Measurements from ENCODE around the gene PLA2G4E.

DNA sequence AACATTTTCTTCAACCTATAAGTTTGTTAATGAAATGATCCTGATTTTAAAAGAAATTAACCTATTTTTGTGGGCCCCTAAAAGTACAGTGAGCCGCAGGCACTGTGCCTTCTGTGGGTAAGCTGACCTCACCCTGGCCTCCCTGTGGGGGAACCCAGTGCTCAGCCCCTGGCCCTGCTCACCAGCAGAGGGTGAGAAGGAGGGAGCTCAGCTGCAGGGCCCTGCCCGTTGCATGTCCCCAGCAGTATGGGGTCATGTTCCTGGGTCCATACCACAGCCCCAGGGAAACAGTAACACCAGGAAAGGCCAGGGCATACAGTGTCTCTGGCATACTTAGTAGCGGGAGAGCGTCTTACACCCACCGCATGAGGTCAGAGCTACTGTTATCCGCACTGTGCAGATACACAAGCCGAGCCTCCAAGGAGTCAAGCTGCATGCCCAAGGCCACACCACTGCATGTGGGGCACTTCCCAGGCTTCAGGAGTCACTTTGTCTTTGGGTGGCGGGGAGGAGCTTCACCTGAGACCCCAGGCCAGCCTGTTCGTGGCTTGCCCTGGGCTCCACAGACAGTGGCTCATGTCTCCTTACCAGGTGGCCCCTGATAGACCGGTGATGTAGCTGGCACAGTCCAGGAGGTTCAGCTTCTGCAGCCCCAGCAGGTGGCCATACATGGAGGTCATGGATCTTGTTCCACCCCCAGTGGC is 25.9 kb downstream of the PLA2G4E start:
- TF ChIP-seq, protein P1, sequence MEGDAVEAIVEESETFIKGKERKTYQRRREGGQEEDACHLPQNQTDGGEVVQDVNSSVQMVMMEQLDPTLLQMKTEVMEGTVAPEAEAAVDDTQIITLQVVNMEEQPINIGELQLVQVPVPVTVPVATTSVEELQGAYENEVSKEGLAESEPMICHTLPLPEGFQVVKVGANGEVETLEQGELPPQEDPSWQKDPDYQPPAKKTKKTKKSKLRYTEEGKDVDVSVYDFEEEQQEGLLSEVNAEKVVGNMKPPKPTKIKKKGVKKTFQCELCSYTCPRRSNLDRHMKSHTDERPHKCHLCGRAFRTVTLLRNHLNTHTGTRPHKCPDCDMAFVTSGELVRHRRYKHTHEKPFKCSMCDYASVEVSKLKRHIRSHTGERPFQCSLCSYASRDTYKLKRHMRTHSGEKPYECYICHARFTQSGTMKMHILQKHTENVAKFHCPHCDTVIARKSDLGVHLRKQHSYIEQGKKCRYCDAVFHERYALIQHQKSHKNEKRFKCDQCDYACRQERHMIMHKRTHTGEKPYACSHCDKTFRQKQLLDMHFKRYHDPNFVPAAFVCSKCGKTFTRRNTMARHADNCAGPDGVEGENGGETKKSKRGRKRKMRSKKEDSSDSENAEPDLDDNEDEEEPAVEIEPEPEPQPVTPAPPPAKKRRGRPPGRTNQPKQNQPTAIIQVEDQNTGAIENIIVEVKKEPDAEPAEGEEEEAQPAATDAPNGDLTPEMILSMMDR (IDR thresholded peaks at IDR 0.05): no peak
- TF ChIP-seq POLR2A (IDR thresholded peaks at IDR 0.05): no peak
